Measurements from ENCODE around the gene CDH13.

Gene CDH13

DNA sequence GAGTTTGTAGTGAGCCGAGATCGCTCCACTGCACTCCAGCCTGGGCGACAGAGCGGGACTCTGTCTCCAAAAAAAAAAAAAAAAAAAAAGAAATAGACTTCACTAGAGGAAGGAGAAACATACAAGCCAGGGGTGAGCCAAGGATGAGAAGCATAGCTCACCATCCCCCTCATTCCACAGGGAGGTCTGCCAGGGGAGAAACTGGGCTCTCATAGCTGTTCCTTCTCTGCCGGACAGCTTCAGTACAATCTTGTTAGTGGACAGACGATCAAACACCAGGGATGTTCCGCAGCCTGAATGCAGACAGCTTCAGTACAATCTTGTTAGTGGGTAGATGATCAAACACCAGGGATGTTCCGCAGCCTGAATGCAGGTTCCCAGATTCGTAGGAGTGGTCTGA is 509.6 kb downstream of the CDH13 start:
- no peak for DNase-seq

DNA sequence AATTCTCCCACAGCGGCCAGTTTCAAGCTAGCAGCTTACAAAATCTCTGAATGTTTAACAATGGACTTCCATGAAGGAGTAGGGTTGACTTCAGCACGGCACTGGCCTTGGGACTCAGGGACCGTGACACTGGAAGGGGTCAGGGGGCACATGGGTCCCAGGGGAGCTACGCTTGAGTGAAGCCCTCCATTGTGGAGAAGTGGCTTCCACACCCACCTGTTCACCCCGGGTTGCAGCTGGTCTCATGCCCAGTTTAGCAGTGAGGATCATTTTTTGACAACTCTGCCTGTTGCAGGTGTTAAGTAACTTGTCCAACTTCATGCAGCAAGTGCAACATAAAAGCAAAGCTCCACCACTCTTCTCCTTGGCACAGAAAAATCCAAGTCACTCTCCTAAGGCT is 510.2 kb downstream of the CDH13 start:
- no peak for DNase-seq

DNA sequence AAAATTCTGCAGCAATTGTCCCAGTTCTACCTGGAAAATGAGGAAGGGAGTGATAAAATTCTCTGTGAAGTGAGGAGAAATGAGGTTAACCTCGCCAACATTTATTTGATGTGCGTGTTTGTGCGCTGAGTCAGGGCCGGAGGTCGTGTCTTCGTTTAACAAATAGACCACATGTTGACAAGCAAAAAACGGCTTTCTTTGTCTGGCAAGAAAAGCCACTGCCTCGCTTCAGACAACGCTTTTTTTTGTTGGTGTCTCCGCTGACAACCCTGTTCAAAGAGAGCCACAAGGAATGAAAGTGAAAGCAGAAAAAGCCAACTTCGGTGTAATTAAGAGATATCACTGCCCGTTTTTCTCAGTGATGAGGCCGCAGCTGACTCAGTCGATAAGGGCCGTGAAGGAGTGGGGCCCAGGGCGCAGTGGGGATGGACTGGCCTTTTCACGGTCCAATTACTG is 510.6 kb downstream of the CDH13 start:
- DNase-seq, result peak in 1 of 3 experiments; percentile 4

DNA sequence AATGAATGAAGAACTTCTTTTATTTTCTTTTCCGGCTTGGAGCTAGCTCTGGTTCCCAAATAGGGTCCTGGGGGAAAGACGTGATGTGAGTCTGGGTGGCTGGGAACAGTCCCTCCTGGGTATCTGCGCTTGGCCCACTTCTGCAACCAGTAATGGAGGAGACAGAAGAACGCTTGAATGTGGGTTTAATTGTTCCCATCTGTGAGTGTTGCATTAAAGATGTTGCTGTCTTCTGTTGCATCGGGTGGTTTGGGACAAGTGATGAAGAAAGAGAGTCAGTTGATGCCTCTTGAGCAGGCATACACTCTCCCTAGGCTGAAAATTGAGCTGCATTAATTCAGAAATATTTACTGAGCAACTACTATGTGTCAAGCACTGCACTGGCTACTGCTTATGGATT is 511.1 kb downstream of the CDH13 start:
- no peak for DNase-seq

DNA sequence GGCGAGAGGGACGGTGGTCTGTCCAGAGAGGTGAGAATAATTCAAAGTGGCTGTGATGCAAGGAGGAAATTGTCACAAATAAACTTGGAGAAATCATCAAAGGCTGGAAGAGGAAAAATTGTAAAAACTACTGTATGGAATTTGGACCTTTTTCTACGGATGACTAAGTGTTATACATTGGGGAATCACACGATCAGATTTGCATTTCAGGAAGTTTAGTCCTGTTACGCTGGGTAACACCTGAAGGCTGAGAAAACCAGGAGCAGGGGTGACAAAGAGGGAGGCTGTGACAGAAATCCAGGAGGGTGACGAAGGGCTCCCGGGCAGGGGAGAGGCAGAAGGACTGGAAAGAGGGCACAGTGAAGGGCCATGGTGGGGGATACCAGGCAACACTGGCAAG is 511.7 kb downstream of the CDH13 start:
- DNase-seq, result no peak

DNA sequence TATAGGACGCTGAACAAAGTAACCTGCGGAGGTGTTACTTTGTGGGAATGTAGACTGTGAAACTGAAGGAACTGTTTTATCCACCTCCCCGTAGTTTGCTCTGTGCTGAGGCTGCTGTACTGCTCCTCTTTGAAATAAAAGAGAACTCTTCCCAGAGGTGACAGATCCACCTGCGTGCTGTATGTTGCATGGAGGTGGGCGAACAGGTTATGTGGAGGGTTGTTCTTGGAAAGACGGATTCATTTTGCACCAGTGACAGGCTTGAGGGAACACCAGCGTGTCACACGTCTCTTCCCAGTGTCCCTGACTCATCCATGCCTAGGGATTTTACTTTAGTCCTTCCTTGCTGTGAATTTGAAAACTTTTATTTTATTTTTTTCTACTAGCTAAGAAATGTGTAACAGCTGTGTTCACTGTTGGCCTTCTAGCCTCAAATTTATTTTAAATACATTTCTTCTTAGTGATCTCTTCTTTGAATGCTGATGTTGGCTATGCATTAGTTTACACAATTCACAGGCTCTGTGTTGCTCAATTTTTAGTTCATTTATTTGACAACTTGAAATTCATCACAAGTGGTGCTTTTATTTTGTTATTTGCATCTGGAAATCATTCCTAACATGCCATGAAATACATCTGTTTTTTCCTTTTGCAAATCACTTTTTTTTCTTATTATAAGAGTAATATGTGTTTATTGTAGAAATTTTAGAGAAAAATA is 512.4 kb downstream of the CDH13 start:
- DNase-seq, result no peak

DNA sequence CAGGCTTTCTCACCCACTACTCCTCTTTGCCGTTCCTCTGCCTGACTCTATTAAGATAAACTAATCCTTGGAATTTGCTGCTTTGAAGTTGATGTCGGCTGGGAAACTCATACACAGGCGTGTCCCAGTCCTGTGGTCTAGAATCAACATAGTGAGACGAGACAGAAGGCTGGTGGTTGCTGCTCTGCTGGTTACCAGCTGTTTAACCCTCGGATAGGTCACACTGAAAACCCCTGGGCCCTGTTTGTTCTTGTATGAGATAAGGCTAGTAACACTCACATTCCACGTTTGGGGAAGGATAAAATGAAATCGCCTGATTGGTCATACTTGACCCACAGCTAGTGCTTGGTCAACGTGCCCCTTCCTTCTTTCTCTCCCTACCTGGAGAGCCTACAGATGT is 517.0 kb downstream of the CDH13 start:
- no peak for DNase-seq

DNA sequence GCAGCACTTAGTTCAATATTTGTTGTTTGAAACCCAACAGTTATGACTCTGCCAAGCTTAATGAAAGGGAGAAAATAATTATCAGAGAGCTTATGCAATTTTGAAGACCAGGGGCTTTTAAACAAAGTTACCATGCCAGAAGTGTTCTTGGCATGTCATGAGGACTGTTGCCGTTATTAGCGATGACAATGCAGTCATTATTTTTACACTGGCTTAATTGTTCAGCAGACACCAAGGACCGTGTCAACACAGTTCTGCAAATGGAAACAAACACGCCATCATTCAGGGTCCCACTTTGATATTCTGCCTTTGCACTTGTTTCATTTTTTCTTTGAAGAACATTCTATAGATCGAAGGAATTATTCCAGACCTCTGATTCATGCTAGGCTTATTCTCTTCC is 518.5 kb downstream of the CDH13 start:
- DNase-seq, result peak in 1 of 3 experiments; percentile 5

DNA sequence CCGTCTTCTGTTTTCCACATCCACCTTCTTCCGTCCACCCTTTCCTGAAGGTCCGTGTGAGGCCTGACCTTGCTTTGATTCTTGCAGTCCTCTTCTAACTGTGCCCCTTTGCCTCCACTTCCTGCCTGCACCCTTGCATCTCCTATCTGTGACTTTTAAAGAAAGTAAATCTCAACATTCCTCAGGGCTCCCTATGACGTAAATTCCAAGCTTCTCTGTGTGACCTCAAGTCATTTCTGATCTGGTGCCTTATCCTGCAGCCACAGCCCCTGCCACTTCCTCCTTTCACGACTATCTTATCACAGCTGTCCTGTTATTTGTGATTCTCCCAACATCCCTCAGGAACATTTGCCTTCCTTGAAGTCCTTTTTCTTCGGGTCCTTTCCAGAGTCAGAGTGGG is 520.5 kb downstream of the CDH13 start:
- DNase-seq, result no peak

DNA sequence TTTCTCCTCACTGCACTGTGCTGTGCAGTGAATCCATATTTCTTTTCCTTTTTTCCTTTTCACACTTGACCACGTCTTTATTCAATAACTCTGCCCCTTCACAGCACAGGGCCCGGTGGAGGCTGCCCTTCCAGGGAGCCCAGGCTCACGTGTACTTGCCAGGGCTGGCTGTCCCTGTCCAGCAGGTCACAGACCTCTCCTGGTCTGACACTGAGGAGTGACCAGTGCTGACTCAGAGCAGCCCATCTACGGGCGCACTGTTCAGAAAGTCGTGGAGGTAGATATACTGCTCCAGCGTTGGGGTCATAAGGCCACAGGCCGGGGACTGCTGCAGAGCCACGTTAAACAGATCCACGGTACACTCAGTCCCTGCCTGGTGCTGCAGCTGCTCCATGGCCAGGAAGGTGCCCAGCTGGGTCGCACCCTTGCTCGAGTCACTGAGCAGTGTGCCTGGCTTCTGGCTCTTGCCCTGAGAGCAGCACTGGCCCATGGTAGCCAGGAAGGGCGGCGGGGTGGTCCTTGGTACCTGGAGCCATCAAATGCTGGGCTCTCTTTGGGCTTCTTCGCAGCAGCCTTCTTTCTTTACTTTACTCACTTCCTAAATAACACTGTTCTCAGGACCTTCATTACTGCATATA is 531.7 kb downstream of the CDH13 start:
- DNase-seq, result no peak

DNA sequence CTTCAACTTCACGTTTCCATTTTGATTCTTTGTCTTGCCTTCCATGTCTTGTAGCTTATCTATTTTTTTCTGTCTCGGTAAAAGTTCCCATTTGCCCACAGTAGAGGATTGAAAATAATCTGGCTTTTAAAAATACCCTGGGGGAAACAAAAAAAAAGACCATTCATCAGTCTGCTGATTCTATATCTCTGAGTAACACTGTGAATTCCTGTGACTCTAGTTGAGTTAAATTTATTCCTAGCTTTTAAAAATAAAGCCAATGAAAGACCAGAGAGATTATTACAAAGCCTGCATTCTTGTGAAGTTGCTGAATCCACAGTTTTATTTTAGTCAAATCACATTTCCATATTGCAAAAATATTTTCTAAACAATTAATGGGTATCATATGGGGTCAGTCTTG is 532.3 kb downstream of the CDH13 start:
- no peak for DNase-seq

DNA sequence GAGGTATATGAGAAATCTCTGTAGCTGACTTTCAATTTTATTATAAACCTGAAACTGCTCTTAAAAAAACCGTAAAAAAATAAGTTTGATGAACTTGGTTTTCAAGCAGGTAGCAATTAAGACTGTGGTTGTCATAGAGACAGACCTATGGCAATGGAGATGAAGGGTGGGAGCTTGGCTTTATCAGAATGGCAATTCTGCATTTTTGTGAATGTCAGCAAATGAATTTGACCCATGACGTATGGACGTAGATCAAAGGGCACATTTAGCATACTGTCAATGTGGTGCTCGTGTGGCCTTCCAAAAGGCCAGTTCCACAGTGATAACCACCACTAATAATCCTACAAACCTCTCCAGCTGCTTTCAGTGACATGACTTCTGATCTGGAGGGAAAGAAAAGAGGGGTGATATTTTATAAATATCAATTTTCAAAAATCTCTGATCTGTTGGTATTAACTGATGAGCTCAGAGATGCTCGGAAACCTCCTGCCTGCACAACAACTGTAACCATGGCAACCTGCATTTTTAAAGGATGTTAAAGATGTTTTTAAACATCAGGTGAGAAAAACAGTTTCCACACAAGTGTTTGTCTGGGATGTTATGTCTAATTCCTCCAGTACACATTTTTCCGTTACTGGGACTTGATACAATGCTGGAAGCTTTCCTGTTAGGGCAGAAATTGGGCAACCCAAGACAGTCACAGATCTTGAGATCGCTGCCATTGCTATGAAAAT is 533.7 kb downstream of the CDH13 start:
- no peak for DNase-seq

DNA sequence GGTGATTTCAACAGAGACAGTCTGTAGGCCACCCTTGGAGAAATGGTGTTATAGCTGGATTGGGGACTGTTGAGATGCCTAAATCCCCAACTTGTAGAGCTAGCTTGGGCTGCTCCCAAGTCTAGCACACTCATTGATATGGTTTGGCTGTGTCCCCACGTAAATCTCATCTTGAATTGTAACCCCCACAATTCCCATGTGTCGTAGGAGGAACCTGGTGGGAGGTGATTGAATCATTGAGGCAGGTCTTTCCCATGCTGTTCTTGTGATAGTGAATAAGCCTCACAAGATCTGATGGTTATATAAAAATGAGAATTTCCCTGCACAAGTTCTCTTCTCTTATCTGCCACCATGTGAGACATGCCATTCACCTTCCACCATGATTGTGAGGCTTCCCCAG is 536.0 kb downstream of the CDH13 start:
- no peak for DNase-seq

DNA sequence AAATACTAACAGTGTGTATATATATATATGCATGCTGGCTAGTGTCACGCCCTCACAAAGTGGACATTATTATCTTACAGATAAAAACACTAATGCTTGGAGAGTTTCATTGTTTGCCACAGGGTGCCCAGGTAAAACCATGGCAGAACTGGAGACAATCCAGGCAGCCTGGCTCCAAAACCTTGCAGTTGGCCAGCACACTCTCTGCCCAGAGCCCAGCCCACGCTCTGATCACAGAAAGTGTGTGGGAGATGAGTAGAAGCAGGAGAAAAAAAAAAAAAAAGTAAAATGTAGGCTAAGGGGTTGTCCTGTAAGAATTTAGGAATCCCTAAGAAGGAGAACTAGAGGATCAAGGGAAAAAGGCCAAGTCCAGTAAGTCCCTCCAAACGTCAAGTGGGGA is 538.0 kb downstream of the CDH13 start:
- DNase-seq, result no peak

DNA sequence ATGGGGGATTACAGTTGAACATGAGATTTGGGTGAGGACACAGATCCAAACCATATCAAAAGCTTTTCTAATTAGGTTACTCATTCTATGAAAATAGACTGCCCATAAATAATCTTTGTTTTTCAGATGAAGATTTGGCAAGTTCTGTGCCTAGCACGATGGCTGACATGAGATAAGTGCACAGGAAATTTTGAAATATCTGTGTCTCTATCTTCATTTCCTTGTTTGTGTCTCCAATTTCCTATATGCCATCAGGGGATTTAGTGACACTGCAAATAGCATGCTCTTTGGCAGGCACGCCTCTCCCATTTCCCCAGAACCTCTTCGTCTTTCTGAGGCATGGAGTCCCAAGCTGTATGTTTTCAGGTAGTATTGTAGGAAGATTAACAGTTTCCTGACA is 544.6 kb downstream of the CDH13 start:
- DNase-seq, result no peak

DNA sequence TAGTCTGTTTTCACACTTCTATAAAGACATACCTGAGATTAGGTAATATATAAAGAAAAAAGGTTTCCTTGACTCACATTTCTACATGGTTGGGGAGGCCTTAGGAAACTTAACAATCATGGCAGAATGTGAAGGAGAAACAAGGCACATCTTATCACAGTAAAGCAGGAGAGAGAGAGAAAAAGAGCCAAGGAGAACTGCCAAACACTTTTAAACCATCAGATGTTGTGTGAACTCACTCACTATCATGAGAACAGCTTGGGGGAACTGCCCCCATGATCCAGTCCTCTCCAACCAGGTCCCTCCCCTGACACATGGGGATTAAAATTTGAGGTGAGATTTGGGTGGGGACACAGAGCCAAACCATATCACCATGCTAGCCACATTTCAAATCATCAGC is 547.9 kb downstream of the CDH13 start:
- DNase-seq, result no peak

DNA sequence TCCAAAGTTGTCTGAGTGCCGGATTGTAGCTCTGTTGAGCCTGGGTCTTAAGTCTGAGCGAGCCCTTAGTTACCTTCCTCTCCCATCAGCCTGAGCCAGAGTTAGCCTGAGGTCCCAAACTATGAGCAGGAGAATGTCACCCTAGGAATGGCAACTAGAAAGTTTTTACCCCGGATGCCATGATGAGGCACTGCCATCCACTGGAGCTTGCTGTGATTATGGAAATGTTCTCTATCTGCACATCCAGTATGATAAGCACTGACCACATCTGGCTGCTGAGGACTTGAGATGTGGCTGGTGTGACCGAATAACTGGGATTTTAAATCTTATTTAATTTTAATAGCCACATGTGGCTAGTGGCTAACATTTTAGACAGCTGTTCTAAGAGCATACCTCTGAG is 550.0 kb downstream of the CDH13 start:
- DNase-seq, result no peak

DNA sequence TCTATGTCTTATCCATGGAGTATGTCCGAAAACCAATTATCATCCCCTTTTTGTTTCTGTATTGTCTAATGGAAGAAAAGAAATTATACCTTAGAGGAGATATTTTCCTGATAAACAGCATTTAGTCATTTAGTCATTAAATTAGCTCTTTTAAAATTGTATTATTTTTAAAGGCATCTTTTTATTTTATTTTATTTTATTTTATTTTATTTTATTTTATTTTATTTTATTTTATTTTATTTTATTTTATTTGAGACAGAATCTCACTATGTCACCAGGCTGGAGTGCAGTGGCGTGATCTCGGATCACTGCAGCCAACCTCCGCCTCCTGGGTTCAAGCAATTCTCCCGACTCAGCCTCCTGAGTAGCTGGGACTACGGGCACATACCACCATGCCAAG is 559.1 kb downstream of the CDH13 start:
- DNase-seq, result no peak

DNA sequence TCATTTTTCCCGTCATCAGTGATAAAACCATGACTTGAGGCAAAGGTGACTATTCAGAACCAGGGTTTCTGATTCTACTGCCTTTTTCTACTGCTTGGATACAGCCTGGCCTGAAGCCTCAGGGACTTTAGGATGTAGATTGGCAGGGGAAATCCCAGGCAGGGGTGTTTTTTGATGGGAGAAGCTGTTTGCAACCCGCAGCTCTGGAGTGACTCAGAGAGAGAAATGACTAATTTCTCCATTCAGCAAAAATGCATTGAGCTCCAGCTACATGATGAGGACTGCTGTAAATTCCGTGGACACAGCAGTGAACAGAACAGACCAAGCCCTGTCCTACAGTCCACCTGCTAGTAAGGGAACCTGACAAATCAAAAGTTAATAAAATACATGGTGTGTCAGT is 560.6 kb downstream of the CDH13 start:
- no peak for DNase-seq

DNA sequence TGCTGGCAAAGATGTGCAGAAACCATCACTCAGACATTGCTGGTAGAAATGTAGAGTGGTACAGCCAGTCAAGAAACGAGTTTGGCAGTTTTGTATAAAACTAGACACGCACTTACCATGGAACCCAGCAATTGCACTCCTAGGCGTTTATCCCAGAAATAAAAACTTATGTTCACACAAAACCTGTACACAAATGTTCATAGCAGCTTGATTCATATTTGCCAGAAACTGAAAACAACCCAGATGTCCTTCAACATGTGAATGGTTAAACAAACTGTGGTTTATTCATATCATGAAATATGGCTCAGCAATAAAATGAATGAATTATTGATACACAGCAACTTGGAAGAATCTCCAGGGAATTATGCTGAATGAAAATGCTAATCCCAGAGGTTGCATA is 570.0 kb downstream of the CDH13 start:
- DNase-seq, result no peak

DNA sequence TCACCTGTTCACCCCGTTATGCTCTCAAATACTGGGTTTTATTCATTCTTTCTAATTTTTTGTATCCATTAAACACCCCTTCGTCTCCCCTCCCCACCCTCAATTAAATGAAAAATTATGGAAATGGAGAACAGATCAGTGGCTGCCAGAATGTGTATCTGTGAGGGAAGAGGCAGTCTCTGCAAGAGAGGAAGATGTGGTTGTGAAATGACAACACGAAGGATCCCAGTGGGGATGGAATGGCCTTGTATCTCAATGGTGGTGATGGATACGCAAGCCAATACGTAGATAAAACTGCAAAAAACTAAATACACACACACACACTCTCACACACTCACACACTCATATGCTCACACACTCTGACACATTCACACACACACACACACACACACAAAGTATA is 570.7 kb downstream of the CDH13 start:
- no peak for DNase-seq

DNA sequence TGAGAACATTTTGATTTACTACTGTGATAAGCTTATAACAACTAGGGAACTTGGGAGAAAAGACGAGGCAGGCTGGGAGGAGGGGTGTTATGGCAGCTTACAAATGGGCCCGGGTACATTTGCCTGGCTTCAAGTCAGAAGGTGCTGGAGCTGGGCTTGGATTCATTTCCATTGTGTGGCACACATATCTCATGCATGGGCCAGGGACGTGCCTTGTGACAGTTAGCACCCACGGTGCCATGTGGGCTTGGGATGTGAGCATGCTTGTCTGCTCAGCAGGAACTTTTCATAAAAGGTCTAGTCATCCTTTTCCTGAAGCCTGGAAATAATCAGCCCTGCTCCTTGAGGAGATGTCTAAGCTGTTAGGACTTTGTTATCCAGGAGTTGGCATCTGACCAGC is 572.2 kb downstream of the CDH13 start:
- no peak for DNase-seq

DNA sequence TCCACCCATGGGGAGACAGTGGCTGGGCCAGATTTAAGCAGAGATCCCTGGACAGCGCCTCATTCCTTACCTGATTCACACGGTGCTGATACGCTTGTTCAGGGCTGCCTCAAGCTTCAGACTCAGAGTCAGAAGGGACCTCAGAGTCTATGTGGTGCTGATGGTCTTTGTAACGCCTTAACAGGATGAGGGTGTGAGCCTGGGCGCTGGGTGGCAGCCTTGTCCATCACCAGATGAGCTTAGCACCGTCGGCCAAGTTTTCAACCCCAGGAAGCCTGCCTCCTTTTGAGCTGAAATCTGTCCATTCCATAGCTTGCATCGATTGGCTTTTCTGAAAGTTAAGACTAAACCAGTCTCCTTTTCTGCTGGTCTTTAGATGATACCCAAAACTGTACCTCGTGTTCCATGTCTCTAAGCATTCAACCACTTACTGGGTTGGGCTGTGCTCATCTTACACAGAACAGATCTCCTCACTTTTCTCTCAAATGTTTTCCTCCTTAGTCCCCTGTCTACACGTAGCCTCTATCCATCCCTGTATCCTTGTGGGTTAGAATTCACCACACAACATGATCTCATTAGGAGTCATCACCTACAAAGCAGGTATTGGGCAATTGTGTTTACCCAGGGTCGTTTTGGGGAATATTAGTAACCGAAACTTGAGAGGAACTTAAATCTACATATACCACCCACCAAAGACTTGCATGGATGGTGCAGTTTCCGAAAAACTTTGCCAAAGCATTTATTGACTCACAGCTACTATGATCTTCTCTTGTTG is 573.4 kb downstream of the CDH13 start:
- peak in 1 of 3 experiments; percentile 30 for DNase-seq

All from NCI-H1417 (cell line).